ENCODE data around the gene SLC25A11. TPM values are rescaled to one million over a fixed set of nuclear protein-coding genes. Genes with fewer than 3 reads are reported as not detected.
"Not testable (repeated sequence)": the region's sequence is repeated elsewhere in the genome, so short reads cannot be mapped to it uniquely, and the experiment has no call there.

The SLC25A11 gene
- total RNA-seq, 4 donors from 2014 or later: 28.7 to 58.9 (median 46.8) TPM

DNA sequence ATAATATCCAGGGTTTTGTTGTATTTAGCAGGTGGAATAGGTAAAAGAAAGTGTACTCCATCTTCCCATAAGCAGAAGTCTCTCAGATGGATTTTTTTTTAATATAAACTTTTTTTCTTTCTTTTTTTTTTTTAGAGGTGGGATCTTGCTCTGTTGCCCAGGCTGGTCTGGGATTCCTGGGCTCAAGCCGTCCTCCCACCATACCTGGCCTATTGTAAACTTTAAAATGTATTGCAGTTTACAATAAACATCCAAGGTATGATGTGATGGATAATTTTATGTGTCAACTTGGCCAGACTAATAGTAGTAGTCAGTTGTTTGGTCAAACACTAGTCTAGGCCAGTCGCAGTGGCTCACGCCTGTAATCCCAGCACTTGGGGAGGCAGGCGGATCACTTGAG, 18.5 kb downstream of the SLC25A11 start:
- no peaks in the 10 kb centered on the region for H3K27me3 ChIP-seq
- H3K4me1 ChIP-seq: no peaks in the 10 kb centered on the region
- 50 to 71% methylated on average over 1 of the region's 4 CpGs for WGBS, 2 donors (ENCODE audit: low coverage in 1 of 2)
- no peaks in the 10 kb centered on the region for H3K9me3 ChIP-seq
- TF ChIP-seq POLR2AphosphoS5 (IDR thresholded peaks at IDR 0.05) (no peak), EP300 (IDR thresholded peaks at IDR 0.05) (no peak), POLR2A (IDR thresholded peaks at IDR 0.05) (no peak)
- TF ChIP-seq, protein P1, sequence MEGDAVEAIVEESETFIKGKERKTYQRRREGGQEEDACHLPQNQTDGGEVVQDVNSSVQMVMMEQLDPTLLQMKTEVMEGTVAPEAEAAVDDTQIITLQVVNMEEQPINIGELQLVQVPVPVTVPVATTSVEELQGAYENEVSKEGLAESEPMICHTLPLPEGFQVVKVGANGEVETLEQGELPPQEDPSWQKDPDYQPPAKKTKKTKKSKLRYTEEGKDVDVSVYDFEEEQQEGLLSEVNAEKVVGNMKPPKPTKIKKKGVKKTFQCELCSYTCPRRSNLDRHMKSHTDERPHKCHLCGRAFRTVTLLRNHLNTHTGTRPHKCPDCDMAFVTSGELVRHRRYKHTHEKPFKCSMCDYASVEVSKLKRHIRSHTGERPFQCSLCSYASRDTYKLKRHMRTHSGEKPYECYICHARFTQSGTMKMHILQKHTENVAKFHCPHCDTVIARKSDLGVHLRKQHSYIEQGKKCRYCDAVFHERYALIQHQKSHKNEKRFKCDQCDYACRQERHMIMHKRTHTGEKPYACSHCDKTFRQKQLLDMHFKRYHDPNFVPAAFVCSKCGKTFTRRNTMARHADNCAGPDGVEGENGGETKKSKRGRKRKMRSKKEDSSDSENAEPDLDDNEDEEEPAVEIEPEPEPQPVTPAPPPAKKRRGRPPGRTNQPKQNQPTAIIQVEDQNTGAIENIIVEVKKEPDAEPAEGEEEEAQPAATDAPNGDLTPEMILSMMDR (IDR thresholded peaks at IDR 0.05): no peak
- ATAC-seq: no peak
- no peaks in the 10 kb centered on the region for H3K36me3 ChIP-seq
- no peak overlapping the region for H3K27ac ChIP-seq
- H3K4me3 ChIP-seq: no peak overlapping the region

DNA sequence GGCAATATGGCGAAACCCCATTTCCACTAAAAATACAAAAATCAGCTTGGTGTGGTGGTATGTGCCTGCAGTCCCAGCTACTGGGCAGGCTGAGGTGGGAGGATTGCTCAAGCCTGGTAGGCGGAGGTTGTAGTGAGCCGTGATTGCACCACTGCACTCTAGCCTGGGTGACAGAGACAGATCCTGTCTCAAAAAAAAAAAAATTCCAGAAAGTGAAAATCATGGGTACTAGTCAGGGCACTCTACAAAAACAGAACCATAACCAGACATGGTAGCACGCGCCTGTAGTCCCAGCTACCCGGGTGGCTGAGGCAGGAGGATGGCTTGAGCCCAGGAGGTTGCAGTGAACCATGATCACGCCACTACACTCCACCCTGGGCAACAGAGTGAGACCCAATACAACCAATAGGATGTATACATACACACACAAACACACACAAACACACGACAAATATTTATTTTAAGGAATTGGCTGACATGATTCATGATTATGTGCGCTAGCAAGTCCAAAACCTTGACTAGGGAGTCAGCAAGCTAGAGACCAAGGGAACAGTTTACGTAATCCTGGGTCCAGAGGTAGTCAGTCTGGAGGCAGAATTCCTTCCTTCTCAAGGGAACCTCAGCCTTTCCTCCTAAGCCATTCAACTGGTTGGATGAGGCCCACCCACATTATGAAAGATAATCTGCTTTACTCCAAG, 19.3 kb downstream of the SLC25A11 start:
- WGBS, 2 donors (ENCODE audit: low coverage in 1 of 2): 80 to 88% methylated on average over 9 of the region's 10 CpGs
- Histone ChIP-seq H3K9me3 (no peaks in the 10 kb centered on the region), H3K27ac (no peak overlapping the region), H3K4me1 (no peaks in the 10 kb centered on the region), H3K36me3 (no peaks in the 10 kb centered on the region), H3K27me3 (no peaks in the 10 kb centered on the region), H3K4me3 (no peak overlapping the region)
- TF ChIP-seq, protein P1 (IDR thresholded peaks at IDR 0.05): no peak
- TF ChIP-seq POLR2A (IDR thresholded peaks at IDR 0.05): no peak
- TF ChIP-seq POLR2AphosphoS5 (IDR thresholded peaks at IDR 0.05): no peak
- no peak for TF ChIP-seq EP300 (IDR thresholded peaks at IDR 0.05)
- no peak for ATAC-seq

DNA sequence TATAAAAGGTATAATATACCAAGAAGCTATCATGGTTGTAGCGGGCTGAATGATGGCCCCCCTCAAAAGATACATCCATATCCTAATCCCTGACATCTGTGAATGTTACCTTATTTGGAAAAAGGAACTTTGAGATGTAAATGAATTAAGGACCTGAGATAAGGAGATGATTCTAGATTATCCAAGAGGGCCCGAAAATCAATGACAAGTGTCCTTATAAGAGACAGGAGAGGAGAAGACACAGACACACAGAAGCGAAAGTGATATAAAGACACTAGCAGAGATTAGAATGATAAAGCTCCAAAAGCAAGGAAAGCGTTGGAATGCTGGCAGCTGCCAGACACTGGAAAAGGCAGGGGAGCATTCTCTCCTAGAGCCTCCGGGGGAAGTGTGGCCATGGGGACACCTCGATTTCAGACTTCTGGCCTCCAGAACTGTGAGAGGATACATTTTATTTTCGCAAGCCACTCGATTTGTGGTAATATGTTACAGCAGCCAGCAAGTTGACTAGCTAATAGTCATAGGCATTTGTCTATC, 20.3 kb downstream of the SLC25A11 start:
- ATAC-seq: no peak
- Histone ChIP-seq H3K27ac (no peak overlapping the region), H3K4me1 (no peaks in the 10 kb centered on the region), H3K9me3 (no peaks in the 10 kb centered on the region), H3K36me3 (no peaks in the 10 kb centered on the region), H3K4me3 (no peak overlapping the region), H3K27me3 (no peaks in the 10 kb centered on the region)
- TF ChIP-seq, protein P1 (IDR thresholded peaks at IDR 0.05): no peak
- TF ChIP-seq POLR2A (IDR thresholded peaks at IDR 0.05) (no peak), POLR2AphosphoS5 (IDR thresholded peaks at IDR 0.05) (no peak), EP300 (IDR thresholded peaks at IDR 0.05) (no peak)
- 47 to 52% methylated on average over 6 to 8 of the region's 8 CpGs for WGBS, 2 donors (ENCODE audit: low coverage in 1 of 2)

GRCh38 chr17:4914551-4914950, 25.3 kb downstream of the SLC25A11 start:
- not testable (repeated sequence) for H3K27ac ChIP-seq, H3K4me1 ChIP-seq, H3K36me3 ChIP-seq, H3K9me3 ChIP-seq, ATAC-seq, H3K27me3 ChIP-seq, H3K4me3 ChIP-seq
- 84 to 86% methylated on average over 3 to 4 of the region's 4 CpGs for WGBS, 2 donors (ENCODE audit: low coverage in 1 of 2)

GRCh38 chr17:4913994-4914393, 25.9 kb downstream of the SLC25A11 start:
- H3K4me1 ChIP-seq: peaks cover 0 to 7% (median 0%) of the 10 kb centered on the region in 3 donors
- no peak for ATAC-seq
- TF ChIP-seq POLR2AphosphoS5 (IDR thresholded peaks at IDR 0.05): no peak
- H3K27ac ChIP-seq: no peak overlapping the region
- H3K9me3 ChIP-seq: no peaks in the 10 kb centered on the region
- 70 to 75% methylated on average over 1 of the region's 1 CpG for WGBS, 2 donors (ENCODE audit: low coverage in 1 of 2)
- H3K27me3 ChIP-seq: no peaks in the 10 kb centered on the region
- no peaks in the 10 kb centered on the region for H3K36me3 ChIP-seq
- H3K4me3 ChIP-seq: no peak overlapping the region

Data from gastroesophageal sphincter (tissue), 4 donors.